Epithelial cell of prostate (primary cell): ENCODE measurements around the gene BCOR.

Experiments used
- DNase-seq: peaks from one replicate; pipeline ENCODE4 v3.0.0-alpha.2; 2011; ENCODE audit warnings: low read depth, low spot score
- H3K27ac ChIP-seq: fragments of 450-650 bp; 2 replicates; pipeline ENCODE4 v1.5.1; 2017; ENCODE audit warnings: mild to moderate bottlenecking

BCOR gene

GRCh38 chrX:40041915-40042314, 55.8 kb downstream of the BCOR start:
- no peak for DNase-seq
- H3K27ac ChIP-seq, result no peak overlapping the region

GRCh38 chrX:40040686-40041461, 56.9 kb downstream of the BCOR start:
- H3K27ac ChIP-seq, result no peak overlapping the region
- DNase-seq, result no peak

- no peak for DNase-seq
- no peak overlapping the region for H3K27ac ChIP-seq
These were observed 57.9 kb downstream of the BCOR start for GRCh38 chrX:40039887-40040286.

- H3K27ac ChIP-seq, result no peak overlapping the region
- no peak for DNase-seq
These were observed 60.4 kb downstream of the BCOR start for GRCh38 chrX:40037367-40037766.

GRCh38 chrX:40035726-40036125, 62.0 kb downstream of the BCOR start:
- no peak overlapping the region for H3K27ac ChIP-seq
- DNase-seq, result no peak

GRCh38 chrX:40031911-40032310, 65.8 kb downstream of the BCOR start:
- no peak overlapping the region for H3K27ac ChIP-seq
- DNase-seq, result no peak

- H3K27ac ChIP-seq, result no peak overlapping the region
These were observed 67.6 kb downstream of the BCOR start for GRCh38 chrX:40030205-40030604.

GRCh38 chrX:40022421-40022820, 75.3 kb downstream of the BCOR start:
- no peak overlapping the region for H3K27ac ChIP-seq
- no peak for DNase-seq

More at GRCh38 chrX:40030205-40030604, 67.6 kb downstream of the BCOR start:
- DNase-seq, result no peak

GRCh38 chrX:40021647-40022046, 76.1 kb downstream of the BCOR start:
- no peak overlapping the region for H3K27ac ChIP-seq
- no peak for DNase-seq

GRCh38 chrX:40019541-40019940, 78.2 kb downstream of the BCOR start:
- no peak for DNase-seq
- H3K27ac ChIP-seq, result no peak overlapping the region

GRCh38 chrX:40018041-40018440, 79.7 kb downstream of the BCOR start:
- H3K27ac ChIP-seq, result no peak overlapping the region
- no peak for DNase-seq

- DNase-seq, result no peak
- no peak overlapping the region for H3K27ac ChIP-seq
These were observed 81.0 kb downstream of the BCOR start for GRCh38 chrX:40016749-40017148.

- H3K27ac ChIP-seq, result no peak overlapping the region
- DNase-seq, result no peak
These were observed 82.1 kb downstream of the BCOR start for GRCh38 chrX:40015693-40016092.

GRCh38 chrX:40013266-40014195, 84.2 kb downstream of the BCOR start:
- peak overlapping the region; percentile 63 for H3K27ac ChIP-seq
- no peak for DNase-seq

GRCh38 chrX:40012868-40013265, 84.9 kb downstream of the BCOR start:
- H3K27ac ChIP-seq, result peak overlapping the region; percentile 63
- no peak for DNase-seq

GRCh38 chrX:40012039-40012867, 85.5 kb downstream of the BCOR start:
- no peak for DNase-seq
- H3K27ac ChIP-seq, result peak overlapping the region; percentile 63

GRCh38 chrX:40011322-40012038, 86.3 kb downstream of the BCOR start:
- no peak overlapping the region for H3K27ac ChIP-seq
- no peak for DNase-seq

GRCh38 chrX:40010550-40011321, 87.0 kb downstream of the BCOR start:
- DNase-seq, result no peak
- H3K27ac ChIP-seq, result no peak overlapping the region

GRCh38 chrX:40009890-40010289, 87.9 kb downstream of the BCOR start:
- no peak for DNase-seq

More at GRCh38 chrX:40009890-40010289, 87.9 kb downstream of the BCOR start:
- H3K27ac ChIP-seq, result no peak overlapping the region
